ENCODE data around the gene MGLL.

The MGLL gene

GRCh38 chr3:127723011-127723567 lies 99.2 kb downstream of the MGLL start:
- DNase-seq (ENCODE audit: low spot score) = no peak

- DNase-seq (ENCODE audit: low spot score) = no peak
Observed at GRCh38 chr3:127722091-127722784, 100.1 kb downstream of the MGLL start.

- no peak for DNase-seq (ENCODE audit: low spot score)
Observed at GRCh38 chr3:127720985-127721935, 101.1 kb downstream of the MGLL start.

GRCh38 chr3:127720161-127720823 lies 102.0 kb downstream of the MGLL start:
- DNase-seq (ENCODE audit: low spot score) = no peak

- no peak for DNase-seq (ENCODE audit: low spot score)
Observed at GRCh38 chr3:127719369-127719768, 102.9 kb downstream of the MGLL start.

GRCh38 chr3:127718916-127719290 lies 103.4 kb downstream of the MGLL start:
- DNase-seq (ENCODE audit: low spot score) = no peak

GRCh38 chr3:127718245-127718915 lies 103.9 kb downstream of the MGLL start:
- DNase-seq (ENCODE audit: low spot score) = no peak

- DNase-seq (ENCODE audit: low spot score) = no peak
Observed at GRCh38 chr3:127717357-127718244, 104.7 kb downstream of the MGLL start.

- no peak for DNase-seq (ENCODE audit: low spot score)
Observed at GRCh38 chr3:127716384-127716783, 105.9 kb downstream of the MGLL start.

- no peak for DNase-seq (ENCODE audit: low spot score)
Observed at GRCh38 chr3:127715532-127715931, 106.8 kb downstream of the MGLL start.

GRCh38 chr3:127714866-127715265 lies 107.4 kb downstream of the MGLL start:
- no peak for DNase-seq (ENCODE audit: low spot score)

- no peak for DNase-seq (ENCODE audit: low spot score)
Observed at GRCh38 chr3:127714125-127714571, 108.2 kb downstream of the MGLL start.

GRCh38 chr3:127712881-127713771 lies 109.2 kb downstream of the MGLL start:
- DNase-seq (ENCODE audit: low spot score) = no peak

- DNase-seq (ENCODE audit: low spot score) = no peak
Observed at GRCh38 chr3:127712461-127712860, 109.9 kb downstream of the MGLL start.

GRCh38 chr3:127711896-127712295 lies 110.4 kb downstream of the MGLL start:
- no peak for DNase-seq (ENCODE audit: low spot score)

GRCh38 chr3:127711021-127711695 lies 111.2 kb downstream of the MGLL start:
- DNase-seq (ENCODE audit: low spot score) = no peak

GRCh38 chr3:127710155-127710941 lies 112.0 kb downstream of the MGLL start:
- no peak for DNase-seq (ENCODE audit: low spot score)
